GM18526 (cell line): ENCODE measurements around the gene OR6N2.

Source experiments
- POLR2A ChIP-seq: IDR thresholded peaks from 3 replicates; pipeline ENCODE4 v1.6.1; 2011; ENCODE audit not compliant: insufficient read length; ENCODE audit errors: extremely low read depth

The OR6N2 gene, protein sequence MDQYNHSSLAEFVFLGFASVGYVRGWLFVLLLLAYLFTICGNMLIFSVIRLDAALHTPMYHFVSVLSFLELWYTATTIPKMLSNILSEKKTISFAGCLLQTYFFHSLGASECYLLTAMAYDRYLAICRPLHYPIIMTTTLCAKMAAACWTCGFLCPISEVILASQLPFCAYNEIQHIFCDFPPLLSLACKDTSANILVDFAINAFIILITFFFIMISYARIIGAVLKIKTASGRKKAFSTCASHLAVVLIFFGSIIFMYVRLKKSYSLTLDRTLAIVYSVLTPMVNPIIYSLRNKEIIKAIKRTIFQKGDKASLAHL

DNA sequence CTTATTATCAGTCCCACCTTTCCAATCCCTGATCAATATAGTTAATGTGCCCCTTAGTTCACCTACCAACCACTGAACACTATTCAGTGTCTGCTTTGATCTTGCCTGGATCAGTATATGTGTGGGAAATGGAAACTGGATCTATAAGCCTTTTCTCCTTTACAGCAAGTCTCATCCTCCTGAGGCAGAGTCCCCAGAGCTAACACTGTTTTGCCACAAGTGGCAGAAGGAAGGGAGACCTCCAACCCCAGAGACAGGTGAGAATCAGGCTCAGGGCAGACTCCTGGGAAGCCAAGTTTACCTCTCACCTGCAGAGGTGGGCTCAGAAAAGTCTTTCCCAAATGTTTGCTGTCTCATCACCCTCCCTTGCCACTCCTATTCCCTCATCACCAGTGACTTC is at the start of gene OR6N2:
TSS of gene OR6N2 (minus strand) at position 101 of the 400 bp plus-strand sequence. CDS start 3,569 bp downstream, outside the sequence.
- TF ChIP-seq POLR2A: no peak

DNA sequence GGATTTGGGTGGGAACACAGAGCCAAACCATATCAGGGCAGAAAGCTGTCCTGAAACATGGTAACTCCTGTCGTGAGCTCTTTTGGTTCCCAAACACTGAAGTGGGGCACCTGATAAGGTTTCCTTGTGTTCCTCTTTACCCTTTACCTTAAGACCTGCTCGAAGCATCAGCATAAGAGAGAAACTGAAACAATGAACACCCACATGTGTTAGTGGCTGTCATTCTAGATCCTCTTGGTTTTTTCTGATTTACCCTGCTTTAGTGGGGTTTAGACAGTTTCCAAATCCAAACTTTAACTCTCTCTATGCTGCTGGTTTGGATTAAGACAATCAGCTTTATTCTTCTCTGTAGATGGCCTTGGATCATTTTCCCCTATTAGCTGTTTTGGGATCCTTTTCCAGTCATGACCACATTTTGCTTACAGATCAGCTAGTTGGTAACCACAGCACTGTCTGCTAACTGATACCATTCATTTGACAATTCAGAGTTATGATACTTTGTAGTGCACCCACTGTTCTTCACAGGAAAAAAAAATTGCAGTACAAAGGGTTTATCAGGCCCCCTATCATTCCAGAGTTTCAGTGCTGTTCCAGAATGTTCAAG is 49.2 kb upstream of the OR6N2 start:
- no peak for TF ChIP-seq POLR2A

DNA sequence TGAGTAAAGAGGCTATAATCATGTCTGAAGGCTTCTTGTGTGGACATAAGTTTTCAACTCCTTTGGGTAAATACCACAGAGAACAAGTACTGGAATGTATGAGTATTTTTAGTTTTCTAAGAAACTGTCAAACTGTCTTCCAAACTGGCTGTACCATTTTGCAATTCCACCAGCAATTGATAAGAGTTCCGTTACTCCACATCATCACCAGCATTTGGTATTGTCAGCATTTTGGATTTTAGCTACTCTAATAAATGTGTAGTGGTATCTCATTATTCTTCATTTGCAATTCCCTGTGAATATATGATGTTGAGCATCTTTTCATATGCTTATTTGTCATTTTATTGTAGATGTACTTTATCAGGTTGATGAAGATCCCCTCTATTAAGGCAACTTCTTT is 40.7 kb upstream of the OR6N2 start:
- no peak for TF ChIP-seq POLR2A

DNA sequence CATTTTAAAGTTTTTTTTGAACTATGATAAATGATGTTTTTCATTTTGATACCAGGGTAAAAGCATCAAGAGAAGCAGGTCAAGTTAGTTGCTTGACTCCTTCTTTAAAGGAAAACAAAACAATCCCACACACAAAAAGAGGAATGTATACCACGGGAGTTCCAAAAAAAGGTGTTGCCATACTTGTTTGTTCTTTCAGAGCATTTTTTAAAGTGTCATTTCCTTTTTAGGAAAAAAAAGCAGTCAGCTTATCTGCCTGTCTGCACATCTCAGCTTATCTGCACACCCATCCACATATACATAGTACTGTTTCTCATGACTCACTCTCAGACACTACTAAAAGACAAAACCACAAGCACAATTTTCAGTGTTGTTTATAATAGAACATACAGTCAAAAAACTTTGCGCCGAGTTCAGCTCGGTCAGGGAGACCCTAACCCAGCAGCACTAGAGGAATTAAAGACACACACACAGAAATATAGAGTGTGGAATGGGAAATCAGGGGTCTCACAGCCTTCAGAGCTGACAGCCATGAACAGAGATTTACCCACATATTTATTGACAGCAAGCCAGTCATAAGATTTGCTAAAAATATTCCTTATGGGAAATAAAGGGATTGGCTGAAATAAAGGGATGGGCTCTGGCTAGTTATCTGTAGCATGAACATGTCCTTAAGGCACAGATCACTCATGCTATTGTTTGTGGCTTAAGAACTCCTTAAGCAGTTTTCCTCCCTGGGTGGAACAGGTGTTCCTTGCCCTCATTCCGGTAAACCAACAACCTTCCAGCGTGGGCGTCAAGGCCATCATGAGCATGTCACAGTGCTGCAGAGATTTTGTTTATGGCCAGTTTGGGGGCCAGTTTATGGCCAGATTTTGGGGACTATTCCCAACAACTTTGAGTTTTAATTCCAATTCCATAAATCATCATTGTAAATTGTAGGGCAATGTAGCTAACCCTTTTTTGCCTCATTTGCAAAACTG is 38.7 kb upstream of the OR6N2 start:
- no peak for TF ChIP-seq POLR2A

DNA sequence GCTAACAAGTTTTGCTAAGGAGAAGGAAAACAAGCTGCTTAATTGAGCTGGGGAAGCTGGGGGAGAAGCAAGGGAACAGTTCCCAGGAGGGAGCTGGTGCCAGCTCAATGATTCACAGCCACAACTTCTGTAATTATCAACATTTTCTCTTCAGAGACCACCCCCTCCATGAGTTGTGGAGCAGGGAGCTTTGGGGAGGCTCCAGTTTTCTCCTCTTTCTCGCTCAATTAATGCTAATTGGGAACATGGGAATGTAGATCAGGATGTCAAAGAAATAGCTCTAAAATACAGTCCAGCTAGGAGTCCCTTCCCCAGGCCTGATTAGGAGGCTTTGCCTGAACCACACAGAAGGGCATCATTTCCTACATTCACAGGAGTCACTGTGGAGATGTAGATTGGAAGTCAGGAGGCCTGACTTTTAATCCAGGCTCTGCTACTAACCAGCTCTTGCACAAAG is 38.0 kb upstream of the OR6N2 start:
- TF ChIP-seq POLR2A: no peak

DNA sequence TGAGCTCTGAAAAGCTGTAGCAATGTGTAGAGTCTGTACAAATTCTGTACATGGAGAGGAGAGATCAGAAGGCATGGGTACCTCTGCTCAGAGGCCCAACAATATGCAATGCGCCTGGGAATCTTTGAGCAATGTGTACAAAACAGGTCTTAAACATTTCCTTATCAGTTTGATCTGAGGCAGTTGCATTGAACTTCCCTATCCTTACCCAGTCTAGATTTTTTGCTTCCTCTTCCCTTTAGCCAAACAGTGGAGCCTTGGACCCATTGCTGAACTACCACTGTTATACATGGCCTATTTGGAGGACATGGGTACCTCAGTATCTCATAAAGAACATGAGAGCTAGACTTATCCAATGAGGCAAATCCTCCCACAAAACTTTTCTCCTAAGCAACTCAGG is 37.6 kb upstream of the OR6N2 start:
- TF ChIP-seq POLR2A: no peak

DNA sequence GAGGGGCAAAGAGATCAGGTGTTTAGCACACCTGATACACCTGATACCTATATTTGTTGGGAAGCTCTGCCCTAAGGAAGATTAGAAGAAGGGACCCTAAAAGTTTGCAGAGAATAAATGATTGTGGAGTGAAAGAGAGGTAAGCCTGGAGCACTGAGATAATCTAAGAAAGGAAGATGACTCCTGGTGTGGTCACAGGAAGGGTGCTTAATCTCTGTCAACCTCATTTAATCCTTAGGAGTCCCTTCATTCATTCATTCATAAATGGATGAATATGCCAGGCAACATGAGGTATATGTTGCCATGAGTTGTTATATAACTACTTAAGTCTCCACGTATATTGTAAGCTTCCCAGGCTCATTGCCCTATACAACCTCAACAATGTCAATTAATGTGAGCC is 34.0 kb upstream of the OR6N2 start:
- TF ChIP-seq POLR2A: no peak

DNA sequence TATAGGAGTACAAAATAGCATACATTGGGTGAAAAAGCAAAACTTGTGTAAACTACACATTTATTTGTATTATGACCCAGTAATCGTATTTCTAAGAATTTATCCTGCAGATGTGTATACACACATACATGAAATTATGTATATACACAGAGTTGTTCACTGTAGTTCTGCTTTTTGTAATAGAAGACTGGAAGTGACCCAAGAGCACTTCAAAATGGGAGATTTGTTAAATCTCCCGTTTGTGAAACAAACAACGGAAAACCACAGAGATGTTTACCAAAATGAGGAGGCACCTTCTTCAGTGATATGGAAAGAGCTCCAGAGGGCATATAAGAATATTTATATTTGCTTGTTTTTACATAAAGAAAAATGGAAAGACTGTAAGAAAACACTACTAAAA is 32.2 kb upstream of the OR6N2 start:
- TF ChIP-seq POLR2A: no peak

DNA sequence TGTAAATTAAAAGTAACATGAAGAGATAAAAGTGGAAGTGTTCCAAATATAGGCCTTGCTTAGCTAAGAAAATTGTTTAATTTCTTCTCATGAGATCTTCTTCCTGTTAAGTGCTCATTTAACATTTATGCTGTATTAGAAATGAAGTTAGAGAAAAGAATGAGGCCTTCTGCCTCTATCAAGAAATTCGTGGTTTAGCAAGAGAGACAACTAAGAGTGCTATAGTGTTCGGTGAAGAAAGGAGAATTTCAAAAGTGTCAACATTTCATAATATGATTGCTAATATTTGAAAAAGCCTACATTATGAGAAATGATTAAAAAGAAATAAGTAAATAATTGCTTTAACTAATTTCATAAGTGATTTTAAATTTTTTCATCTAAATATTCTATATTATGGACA is 31.3 kb upstream of the OR6N2 start:
- TF ChIP-seq POLR2A: no peak

DNA sequence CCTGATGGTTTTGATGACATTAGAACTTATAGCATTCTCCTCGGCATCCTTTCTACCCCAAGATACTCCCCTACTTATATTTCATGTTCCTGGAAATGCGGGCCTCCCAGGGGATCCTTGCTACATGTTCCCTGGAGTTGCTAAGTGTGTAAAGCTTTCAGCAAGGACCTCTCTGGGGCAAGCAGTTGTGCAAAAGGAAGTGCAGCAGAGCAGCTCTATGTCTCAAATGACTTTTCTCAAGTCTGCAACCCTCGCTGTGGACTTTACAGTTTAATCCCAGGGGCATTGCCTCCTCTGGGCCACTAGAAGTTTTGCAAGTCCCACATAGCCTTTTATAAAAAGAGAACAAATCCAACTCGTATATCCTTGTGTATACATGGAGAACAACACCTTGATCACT is 29.3 kb upstream of the OR6N2 start:
- TF ChIP-seq POLR2A: no peak

DNA sequence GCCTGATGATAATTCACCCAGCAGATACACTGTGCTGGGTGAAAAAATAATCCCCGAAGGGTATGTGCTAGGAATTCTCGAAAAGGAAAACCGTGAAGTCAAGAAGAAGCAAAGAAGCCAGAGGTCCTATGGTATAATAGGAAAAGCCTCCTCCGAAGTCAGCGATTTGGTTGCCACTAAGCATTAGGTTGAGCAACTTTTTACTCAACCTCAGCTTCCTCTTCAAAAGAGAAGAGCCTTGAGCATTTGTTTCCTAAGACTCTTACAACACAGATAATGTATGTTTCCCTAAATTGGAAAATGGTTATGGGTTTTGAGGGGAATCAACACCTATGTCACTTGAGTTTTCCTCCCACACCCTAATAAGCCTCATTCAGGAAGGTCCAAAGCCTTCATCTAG is 28.9 kb upstream of the OR6N2 start:
- TF ChIP-seq POLR2A: no peak

DNA sequence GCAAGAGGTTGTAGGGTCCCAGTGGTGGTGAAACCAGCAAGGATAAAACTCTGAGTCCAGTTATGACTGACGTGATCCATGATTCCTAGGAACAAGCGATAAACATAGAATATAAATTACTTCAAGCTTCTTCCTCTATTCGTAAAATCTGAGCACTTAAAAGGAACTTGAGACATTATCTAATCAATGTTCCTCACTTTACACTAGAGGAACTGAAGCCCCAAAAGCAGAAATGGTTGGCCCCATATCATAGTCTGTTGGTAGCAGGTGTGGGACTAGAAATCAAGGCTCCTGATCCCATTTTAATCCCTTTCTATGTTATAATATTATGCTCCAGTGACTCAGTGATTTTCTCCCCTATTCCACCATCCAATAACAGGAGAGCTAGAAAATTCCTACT is 28.3 kb upstream of the OR6N2 start:
- TF ChIP-seq POLR2A: no peak

DNA sequence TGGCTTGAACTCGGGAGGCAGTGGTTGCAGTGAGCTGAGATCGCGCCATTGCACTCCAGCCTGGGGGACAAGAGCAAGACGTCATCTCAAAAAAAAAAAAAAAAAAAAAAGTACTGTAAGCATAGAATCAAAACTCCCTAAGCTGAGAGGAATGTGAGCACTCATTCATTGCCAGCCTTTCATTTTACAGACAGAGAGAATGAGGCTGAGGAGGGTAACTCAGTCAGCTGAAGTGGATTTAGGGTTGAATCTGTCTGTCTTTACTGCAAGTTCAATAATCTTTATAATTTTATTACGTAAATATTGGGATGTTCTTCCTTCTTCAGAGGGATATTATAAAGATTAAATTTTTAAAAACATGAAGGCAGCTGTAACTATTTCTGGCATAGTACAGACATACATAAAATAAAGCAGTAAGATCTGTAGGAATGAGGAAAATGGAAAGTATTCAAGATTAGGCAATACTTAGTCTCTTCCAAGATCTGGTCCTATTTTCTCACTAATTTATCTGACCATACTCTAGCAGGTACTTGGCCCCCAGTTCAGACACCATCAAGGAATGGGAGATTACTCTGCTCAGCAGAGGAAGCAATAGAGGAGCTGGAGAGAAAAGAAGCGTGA is 26.0 kb upstream of the OR6N2 start:
- no peak for TF ChIP-seq POLR2A

DNA sequence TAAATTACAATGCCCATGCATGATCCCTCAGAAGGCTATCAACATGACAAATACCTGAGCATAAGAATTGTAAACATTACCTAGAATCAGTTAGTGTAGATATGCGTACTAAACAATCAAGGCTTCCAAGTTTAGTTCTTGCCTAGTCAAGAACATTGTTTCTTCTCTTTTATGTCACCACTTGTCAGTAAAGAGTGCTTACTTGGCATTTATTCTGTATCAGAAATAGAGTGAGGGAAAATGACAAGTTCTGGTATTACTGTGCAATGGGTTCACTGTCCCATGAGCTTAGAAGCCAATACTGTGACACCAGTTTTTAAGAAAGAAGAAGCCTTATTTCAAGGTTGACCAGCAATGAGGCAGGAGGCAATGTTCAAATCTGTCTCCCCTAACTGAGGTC is 22.7 kb upstream of the OR6N2 start:
- TF ChIP-seq POLR2A: no peak

DNA sequence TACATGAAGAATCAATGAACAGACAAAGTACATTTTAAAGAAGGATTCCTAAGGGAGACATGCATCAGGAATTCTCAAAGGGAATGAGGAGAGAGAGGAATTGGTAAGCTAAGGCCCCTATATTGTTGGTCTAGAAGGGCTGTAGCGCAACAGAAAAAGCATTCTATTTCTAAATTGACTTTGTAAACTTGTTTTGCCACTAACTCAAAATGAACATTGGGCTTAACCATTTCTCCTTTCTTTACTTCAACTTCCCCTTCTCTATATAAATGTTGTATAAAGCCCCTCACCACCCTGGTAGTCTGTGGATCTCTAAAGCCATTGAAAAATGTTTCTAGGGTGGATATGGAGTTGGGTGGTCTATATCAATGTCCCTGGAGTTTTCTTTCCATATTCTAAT is 20.4 kb upstream of the OR6N2 start:
- TF ChIP-seq POLR2A: no peak
